IMR-90 (cell line): ENCODE measurements around the gene HOXB9.

Experiments
- CEBPB ChIP-seq: IDR thresholded peaks from 2 replicates; pipeline ENCODE4 v1.6.1; 2012; ENCODE audit warnings: low read depth, low read length, improper control_type of control experiment
- CTCF ChIP-seq: conservative IDR thresholded peaks from 2 replicates; pipeline ENCODE4 v1.5.1; 2012; ENCODE audit warnings: mild to moderate bottlenecking, low read depth, low read length, improper control_type of control experiment
- FOS ChIP-seq: fragments of 150-350 bp; IDR thresholded peaks from 2 replicates; pipeline ENCODE4 v1.6.1; 2016; ENCODE audit warnings: low read depth, low read length
- MAFK ChIP-seq: IDR thresholded peaks from 2 replicates; pipeline ENCODE4 v1.6.1; 2012; ENCODE audit warnings: low read depth, low read length, improper control_type of control experiment
- POLR2A ChIP-seq: IDR thresholded peaks from 2 replicates; pipeline ENCODE4 v1.6.1; 2012; ENCODE audit warnings: mild to moderate bottlenecking, low read depth, low read length
- RAD21 ChIP-seq: IDR thresholded peaks from 2 replicates; pipeline ENCODE4 v1.6.1; 2012; ENCODE audit warnings: low read length, improper control_type of control experiment
- RCOR1 ChIP-seq: IDR thresholded peaks from 2 replicates; pipeline ENCODE4 v1.6.1; 2012; ENCODE audit warnings: mild to moderate bottlenecking, low read length, improper control_type of control experiment; ENCODE audit not compliant: insufficient replicate concordance

GRCh38 chr17:48645639-48646182 is 19.6 kb upstream of the HOXB9 start:
- no peak for TF ChIP-seq POLR2A
- no peak for TF ChIP-seq CTCF
- no peak for TF ChIP-seq RAD21
- TF ChIP-seq RCOR1, result no peak
- TF ChIP-seq FOS, result no peak
- no peak for TF ChIP-seq MAFK
- TF ChIP-seq CEBPB, result no peak
